NB4 (cell line): ENCODE data around the gene GINS1.

ENCODE experiments used
- DNase-seq: peaks from one replicate; pipeline ENCODE4 v3.0.0; 2010; ENCODE audit warnings: low read depth
- H3K4me3 ChIP-seq: one replicate; pipeline ENCODE4 v1.5.1; 2011; ENCODE audit warnings: mild to moderate bottlenecking, low read depth, low read length, moderate library complexity
- CTCF ChIP-seq: IDR thresholded peaks from one replicate; pipeline ENCODE4 v1.5.1; 2012; ENCODE audit warnings: low read depth, low read length
- MAX ChIP-seq: IDR thresholded peaks from 2 replicates; pipeline ENCODE4 v1.6.1; 2011; ENCODE audit warnings: low read depth, low read length
- MYC ChIP-seq: IDR thresholded peaks from 2 replicates; pipeline ENCODE4 v1.6.1; 2011; ENCODE audit warnings: low read depth, low read length
- POLR2A ChIP-seq: IDR thresholded peaks from 2 replicates; pipeline ENCODE4 v1.6.1; 2011; ENCODE audit warnings: mild to moderate bottlenecking; ENCODE audit not compliant: insufficient read length; ENCODE audit errors: extremely low read depth

The GINS1 gene

GRCh38 chr20:25390538-25391528 is 16.6 kb upstream of the GINS1 start, which contains the start of gene ABHD12:
TSS of gene ABHD12 (minus strand) at chr20:25390835. CDS start at chr20:25390703, 132 bp downstream.
- TF ChIP-seq CTCF (no peak), POLR2A (peak; percentile 87), MYC (peak; percentile 80; the same call in 1 of the 2 replicates), MAX (peak; percentile 84)
- peak; percentile 99 for DNase-seq
- peak within 1 kb of the TSS; percentile 76 for H3K4me3 ChIP-seq

DNA sequence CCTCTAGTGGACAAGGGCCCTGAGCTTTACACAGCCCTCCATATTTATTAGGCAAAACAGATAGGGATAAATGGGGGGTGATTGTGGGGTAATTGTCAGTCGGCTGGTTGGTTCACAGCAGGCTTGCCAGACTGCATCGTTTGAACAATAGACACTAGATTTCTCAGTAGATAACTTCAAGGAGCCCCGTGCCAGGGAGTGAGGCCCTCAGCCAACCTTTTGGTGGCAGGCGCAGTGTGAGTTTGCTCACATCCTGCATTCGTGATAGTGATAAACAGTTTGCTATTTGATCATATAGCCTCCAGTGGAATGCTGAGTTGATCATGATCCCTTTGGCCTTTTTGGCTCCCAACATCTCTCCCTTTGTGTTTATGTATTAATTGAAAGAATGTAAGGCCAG is 13.2 kb upstream of the GINS1 start:
- no peak for DNase-seq
- no peak overlapping the region for H3K4me3 ChIP-seq
- TF ChIP-seq MYC (no peak), POLR2A (no peak), CTCF (no peak), MAX (no peak)

- no peak overlapping the region for H3K4me3 ChIP-seq
- no peak for DNase-seq
- TF ChIP-seq CTCF: no peak
- TF ChIP-seq POLR2A: no peak
- no peak for TF ChIP-seq MYC
- no peak for TF ChIP-seq MAX
Measured at GRCh38 chr20:25394996-25395395, 12.5 kb upstream of the GINS1 start.

GRCh38 chr20:25397096-25397495 is 10.4 kb upstream of the GINS1 start:
- no peak overlapping the region for H3K4me3 ChIP-seq
- no peak for DNase-seq
- TF ChIP-seq MYC (no peak), POLR2A (no peak), MAX (no peak), CTCF (no peak)

DNA sequence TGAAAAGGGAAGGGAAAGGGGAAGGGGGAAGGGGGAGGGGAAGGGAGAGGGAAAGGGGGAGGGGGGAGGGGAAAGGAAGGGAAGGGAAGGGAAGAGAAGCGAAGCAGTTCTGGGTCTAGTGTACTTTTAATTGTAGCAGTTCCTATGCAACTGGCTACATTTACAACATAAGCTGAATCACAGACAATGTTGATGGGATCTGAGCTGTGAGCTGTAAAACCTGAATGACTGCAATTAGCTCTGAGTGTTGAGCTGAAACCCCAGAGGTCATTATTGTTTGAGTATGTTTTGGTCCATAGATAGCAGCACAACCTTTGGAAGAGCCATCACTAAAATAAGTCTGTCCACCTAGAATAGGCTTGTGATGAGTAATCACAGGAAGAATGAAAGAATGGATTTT is 9.7 kb upstream of the GINS1 start:
- no peak overlapping the region for H3K4me3 ChIP-seq
- no peak for TF ChIP-seq POLR2A
- TF ChIP-seq MYC: no peak
- TF ChIP-seq CTCF: no peak
- DNase-seq: no peak
